Renal pelvis (tissue), 4 donors: ENCODE measurements around the gene CASP8AP2. TPM values are rescaled to one million over a fixed set of nuclear protein-coding genes. Genes with fewer than 3 reads are reported as not detected.
"Not testable (repeated sequence)": the region's sequence is repeated elsewhere in the genome, so short reads cannot be mapped to it uniquely, and the experiment has no call there.

ENCODE experiments used
- DNase-seq: peaks from one replicate; pipeline ENCODE4 v3.0.0-alpha.2; 2013
- polyA plus RNA-seq, 3 donors: library from polyadenylated mRNA; unstranded; fragments of 120-200 nt; gene quantifications; one replicate each; pipeline ENCODE4 v1.2.1, GENCODE V29; 2013; ENCODE audit not compliant: insufficient read length in 3 of 3

Gene CASP8AP2
- polyA plus RNA-seq, 3 donors: 21.0 to 24.8 (median 24.3) TPM

GRCh38 chr6:89874438-89874837 is 44.8 kb downstream of the CASP8AP2 start:
- no peak for DNase-seq

DNA sequence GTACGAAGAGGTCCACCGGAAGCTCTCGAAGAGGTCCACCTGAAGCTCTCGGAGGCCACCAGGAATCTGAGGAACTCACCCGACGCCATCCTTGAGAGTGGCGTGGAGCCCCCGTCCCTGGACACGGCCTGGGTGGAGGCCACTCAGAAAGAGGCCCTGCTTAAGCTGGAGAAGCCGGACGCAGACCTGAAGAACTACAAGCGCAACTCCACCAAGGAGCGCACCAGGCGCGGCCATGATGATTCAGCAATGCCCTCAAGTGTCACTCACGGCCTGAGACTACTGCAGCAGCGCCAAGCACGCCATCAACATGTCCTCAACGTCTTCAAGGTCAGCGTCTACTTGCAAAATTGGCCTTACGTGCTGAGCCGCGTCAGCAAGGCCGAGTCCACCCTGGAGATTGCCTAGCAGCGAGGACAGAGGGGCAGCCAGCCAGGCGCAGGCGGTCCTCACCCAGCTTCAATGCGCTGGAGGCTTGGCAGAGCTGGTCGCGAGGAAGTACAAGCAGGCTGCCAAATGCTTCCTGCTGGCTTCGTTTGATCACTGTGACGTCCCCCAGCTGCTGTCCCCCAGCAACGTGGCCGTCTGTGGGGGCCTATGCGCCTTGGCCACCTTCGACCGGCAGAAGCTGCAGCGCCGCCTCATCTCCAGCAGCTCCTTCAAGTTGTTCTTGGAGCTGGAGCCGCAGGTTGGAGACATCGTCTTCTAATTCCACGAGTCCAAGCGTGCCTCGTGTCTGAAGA is 56.9 kb downstream of the CASP8AP2 start:
- no peak for DNase-seq

DNA sequence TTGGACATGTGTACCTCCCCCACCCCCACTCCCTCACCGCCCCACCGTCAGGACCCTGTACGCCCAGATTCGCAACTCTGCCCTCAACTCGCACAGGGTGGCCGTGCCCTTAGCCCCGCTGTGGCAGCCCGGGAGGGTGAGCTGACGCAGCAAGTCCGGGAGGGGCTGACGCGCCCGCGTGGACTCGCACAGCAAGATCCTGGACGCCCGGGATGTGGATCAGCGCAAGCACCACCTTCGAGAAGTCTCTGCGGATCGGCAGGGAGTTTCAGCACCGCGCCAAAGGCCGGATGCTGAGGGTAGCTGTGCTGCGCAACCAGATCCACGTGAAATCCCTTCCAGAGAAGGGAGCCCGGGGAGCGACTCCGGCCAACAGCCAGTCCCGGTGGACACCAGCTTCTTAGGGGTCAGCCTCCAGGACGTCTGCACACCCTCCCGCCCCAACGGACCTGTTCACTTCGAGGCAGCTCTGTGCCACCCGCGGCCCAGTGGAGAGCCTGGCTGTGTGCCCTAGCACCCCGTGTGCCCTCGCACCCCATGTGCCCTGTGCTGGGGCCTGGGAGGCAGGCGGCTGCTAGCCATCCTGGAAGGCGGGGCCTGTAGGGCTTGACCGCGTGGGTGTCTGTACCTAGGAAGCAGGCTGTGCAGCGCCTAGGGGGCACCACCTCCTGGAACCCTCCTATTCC is 57.9 kb downstream of the CASP8AP2 start:
- no peak for DNase-seq

DNA sequence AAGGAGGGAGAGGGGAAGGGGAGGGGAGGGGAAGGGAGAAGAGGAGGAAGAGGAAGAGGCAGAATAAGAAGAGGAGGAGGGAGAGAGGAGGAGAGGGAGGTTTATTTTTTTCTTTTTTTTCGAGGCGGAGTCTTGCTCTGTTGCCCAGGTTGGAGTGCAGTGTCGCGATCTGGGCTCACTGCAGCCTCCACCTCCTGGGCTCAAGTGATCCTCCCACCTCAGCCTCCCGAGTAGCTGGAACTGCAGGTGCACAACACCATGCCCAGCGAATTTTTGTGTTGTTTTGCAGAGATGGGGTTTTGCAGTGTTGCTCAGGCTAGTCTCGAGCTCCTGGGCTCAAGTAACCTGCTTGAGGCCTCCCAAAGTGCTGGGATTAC is 58.4 kb downstream of the CASP8AP2 start:
- DNase-seq: no peak

DNA sequence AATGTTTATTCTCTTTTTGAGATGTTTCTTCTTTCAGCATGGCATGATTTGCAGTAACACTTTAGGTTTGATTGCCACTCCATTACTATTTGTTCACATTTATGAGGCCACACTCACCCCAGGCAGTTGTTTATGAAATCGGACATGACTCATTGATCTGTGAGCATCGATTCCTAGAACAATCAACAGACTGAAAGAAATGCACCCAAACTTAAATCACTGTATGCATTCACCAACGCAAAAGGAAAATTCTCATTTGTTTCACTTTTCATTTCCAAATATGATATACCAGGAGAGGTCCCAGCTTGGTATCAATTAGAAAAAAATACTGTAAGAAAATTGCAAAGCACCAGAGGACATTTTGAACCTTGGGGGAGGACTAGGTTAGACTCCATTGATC is 59.2 kb downstream of the CASP8AP2 start:
- DNase-seq: no peak

DNA sequence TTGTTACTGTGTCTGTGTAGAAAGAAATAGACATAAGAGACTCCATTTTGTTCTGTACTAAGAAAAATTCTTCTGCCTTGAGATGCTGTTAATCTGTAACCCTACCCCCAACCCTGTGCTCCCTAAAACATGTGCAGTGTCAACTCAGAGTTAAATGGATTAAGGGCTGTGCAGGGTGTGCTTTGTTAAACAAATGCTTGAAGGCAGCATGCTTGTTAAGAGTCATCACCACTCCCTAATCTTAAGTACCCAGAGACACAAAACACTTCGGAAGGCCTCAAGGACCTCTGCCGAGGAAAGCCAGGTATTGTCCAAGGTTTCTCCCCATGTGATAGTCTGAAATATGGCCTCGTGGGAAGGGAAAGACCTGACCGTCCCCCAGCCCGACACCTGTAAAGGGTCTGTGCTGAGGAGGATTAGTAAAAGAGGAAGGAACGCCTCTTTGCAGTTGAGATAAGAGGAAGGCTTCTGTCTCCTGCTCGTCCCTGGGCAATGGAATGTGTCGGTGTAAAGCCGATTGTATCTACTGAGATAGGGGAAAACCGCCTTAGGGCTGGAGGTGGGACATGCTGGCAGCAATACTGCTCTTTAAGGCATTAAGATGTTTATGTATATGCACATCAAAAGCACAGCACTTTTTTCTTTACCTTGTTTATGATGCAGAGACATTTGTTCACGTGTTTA is 61.3 kb downstream of the CASP8AP2 start:
- not testable (repeated sequence) for DNase-seq

GRCh38 chr6:89892577-89892976 is 62.9 kb downstream of the CASP8AP2 start:
- DNase-seq: not testable (repeated sequence)

DNA sequence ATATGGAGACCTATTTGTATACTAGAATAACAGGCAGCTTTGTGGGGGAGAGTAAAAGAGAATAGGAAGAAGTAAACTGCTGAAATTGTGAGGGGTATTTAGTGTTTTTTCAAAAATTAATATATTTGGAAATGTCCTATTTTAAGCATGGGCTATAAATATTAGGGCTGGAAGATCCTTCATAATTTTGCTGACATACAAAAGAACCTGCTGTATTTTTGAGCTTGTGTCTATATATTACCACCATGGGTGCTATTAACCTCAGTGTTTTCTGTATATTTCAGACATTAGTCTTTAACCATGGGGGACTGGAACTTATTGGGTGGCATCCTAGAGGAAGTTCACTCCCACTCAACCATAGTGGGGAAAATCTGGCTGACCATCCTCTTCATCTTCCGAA is 64.5 kb downstream of the CASP8AP2 start, which contains the start of gene GJA10:
Gene GJA10 (plus strand): TSS at position 301 of the 400 bp plus-strand sequence. CDS start 0 bp downstream, at position 301.
- no peak for DNase-seq

- DNase-seq: peak; percentile 84
These were observed 65.7 kb downstream of the CASP8AP2 start for GRCh38 chr6:89895276-89895874.

GRCh38 chr6:89910001-89910901 is 80.6 kb downstream of the CASP8AP2 start:
- DNase-seq: not testable (repeated sequence)

DNA sequence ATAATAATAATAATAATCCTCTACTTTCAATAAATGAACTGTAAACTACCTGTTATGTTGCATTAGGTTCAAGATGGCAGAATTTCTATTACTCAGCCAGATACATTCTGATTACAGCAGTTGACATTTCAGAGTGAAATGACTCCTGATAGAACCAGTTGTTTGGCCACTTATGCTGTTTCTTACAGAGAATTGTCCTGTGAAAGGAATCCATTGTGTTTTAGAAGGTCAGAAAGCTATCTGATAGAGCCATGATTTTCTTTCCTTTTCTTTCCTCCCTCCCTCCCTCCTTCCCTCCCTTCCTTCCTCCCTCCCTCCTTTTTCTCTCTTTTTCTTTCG is 81.2 kb downstream of the CASP8AP2 start:
- DNase-seq: no peak

DNA sequence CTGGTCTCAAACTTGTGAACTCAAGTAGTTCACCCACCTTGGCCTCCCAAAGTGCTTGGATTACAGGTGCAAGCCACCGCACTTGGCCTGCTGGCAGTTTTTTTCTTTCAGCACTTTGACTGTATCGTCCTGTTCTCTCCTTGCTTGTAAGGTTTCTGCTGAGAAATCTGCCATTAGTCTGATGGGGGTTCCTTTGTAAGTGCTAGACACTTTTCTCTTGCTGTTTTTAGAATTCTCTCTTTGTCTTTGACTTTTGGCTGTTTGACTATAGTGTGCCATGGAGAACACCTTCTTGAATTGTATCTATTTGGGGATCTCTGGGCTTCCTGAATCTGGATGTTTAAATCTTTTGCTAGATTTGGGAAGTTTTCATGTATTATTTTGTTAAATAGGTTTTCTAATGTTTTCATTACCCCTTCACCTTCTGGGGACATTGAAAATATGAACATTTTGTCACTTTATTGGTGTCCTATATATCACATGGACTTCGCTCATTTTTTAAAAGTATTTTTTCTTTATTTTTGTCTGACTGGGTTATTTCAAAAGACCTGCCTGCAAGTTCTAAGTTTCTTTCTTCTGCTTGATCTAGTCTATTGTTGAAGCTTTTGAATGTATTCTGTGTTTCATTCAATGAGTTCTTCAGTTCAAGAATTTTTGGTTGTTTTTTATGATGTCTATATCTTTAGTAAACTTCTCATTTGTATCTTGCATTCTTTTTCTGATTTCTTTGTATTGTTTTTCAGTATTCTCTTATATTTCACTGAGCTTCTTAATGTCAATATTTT is 86.6 kb downstream of the CASP8AP2 start:
- DNase-seq: no peak

GRCh38 chr6:89917216-89917615 is 87.5 kb downstream of the CASP8AP2 start:
- DNase-seq: no peak

GRCh38 chr6:89917801-89918366 is 88.2 kb downstream of the CASP8AP2 start:
- no peak for DNase-seq

Other genes with a start within 250 kb of the CASP8AP2 start
- 10 to 100 TPM; 32.5 to 45.6 (median 44.1) TPM for gene LYRM2, start 191.1 kb upstream of the CASP8AP2 start, polyA plus RNA-seq
- gene MDN1, start 10.1 kb upstream of the CASP8AP2 start, polyA plus RNA-seq: 10 to 100 TPM; 35.2 to 53.0 (median 45.0) TPM
- not detected for gene GJA10, start 64.6 kb downstream of the CASP8AP2 start, polyA plus RNA-seq